Type B pancreatic cell (in vitro differentiated cells): ENCODE results near the gene EFNA5. TPM values are rescaled to one million over a fixed set of nuclear protein-coding genes. Genes with fewer than 3 reads are reported as not detected.

Experiments used
- DNase-seq: peaks from one replicate; pipeline ENCODE4 v3.0.0; 2021; ENCODE audit warnings: mixed read lengths; ENCODE audit not compliant: unreplicated experiment; ENCODE audit errors: extremely low spot score
- H3K27ac Mint-ChIP-seq: 2 replicates; pipeline ENCODE4 v1.8.0; 2021; ENCODE audit warnings: mild to moderate bottlenecking, mixed read lengths
- H3K27me3 Mint-ChIP-seq: 2 replicates; pipeline ENCODE4 v1.8.0; 2021; ENCODE audit warnings: mixed read lengths
- H3K36me3 Mint-ChIP-seq: 2 replicates; pipeline ENCODE4 v1.8.0; 2021; ENCODE audit warnings: mixed read lengths
- H3K4me1 Mint-ChIP-seq: one replicate; pipeline ENCODE4 v1.8.0; 2021; ENCODE audit warnings: mixed read lengths; ENCODE audit not compliant: unreplicated experiment
- H3K4me3 Mint-ChIP-seq: 2 replicates; pipeline ENCODE4 v1.8.0; 2021; ENCODE audit warnings: mild to moderate bottlenecking, mixed read lengths
- H3K9me3 Mint-ChIP-seq: 2 replicates; pipeline ENCODE4 v1.8.0; 2021; ENCODE audit warnings: mixed read lengths
- CTCF ChIP-seq: fragments of 200-600 bp; sonication (generic); conservative IDR thresholded peaks from 2 replicates; pipeline ENCODE4 v1.5.0; 2021; ENCODE audit warnings: antibody characterized with exemption, mild to moderate bottlenecking
- total RNA-seq: library from RNA; stranded (reverse); gene quantifications from 2 replicates; pipeline ENCODE4 v1.2.1, GENCODE V29; 2021; ENCODE audit warnings: low replicate concordance

Gene EFNA5
- total RNA-seq, 1 donor from 2014 or later: 65.0 TPM

GRCh38 chr5:107548477-107548876 is 122.3 kb downstream of the EFNA5 start:
- H3K9me3 Mint-ChIP-seq: no peaks in the 10 kb centered on the region
- no peak overlapping the region for H3K4me3 Mint-ChIP-seq
- no peak overlapping the region for H3K27ac Mint-ChIP-seq
- H3K36me3 Mint-ChIP-seq: no peaks in the 10 kb centered on the region
- TF ChIP-seq CTCF: no peak
- H3K27me3 Mint-ChIP-seq: no peaks in the 10 kb centered on the region
- DNase-seq: no peak
- peaks cover 35% of the 10 kb centered on the region for H3K4me1 Mint-ChIP-seq

- no peaks in the 10 kb centered on the region for H3K9me3 Mint-ChIP-seq
- no peak overlapping the region for H3K27ac Mint-ChIP-seq
- no peak for DNase-seq
- no peak overlapping the region for H3K4me3 Mint-ChIP-seq
- H3K4me1 Mint-ChIP-seq: peaks cover 44% of the 10 kb centered on the region
- no peak for TF ChIP-seq CTCF
- H3K36me3 Mint-ChIP-seq: no peaks in the 10 kb centered on the region
- H3K27me3 Mint-ChIP-seq: no peaks in the 10 kb centered on the region
These were observed 124.0 kb downstream of the EFNA5 start for GRCh38 chr5:107546719-107547118.

DNA sequence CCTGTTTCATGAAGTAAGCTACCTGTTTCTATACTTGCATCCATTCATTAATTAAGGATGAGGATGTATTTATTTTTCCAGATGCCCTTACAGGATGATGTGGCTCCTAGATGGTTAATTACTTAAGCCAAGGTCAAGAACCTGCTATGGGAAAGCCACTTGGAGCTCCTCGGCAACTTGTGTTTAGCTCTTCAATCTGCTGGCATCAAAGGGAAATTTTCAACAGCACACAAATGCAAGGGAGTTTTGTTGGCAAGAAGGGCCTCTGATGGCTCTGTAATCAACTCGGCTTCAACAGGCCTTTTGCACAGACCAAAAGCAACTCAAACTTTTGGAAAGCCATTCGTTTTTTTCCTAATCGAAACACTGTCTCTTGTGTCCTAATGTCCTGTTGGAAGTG is 125.3 kb downstream of the EFNA5 start:
- H3K4me3 Mint-ChIP-seq: no peak overlapping the region
- H3K4me1 Mint-ChIP-seq: peaks cover 48% of the 10 kb centered on the region
- H3K9me3 Mint-ChIP-seq: no peaks in the 10 kb centered on the region
- TF ChIP-seq CTCF: no peak
- no peak for DNase-seq
- H3K27me3 Mint-ChIP-seq: no peaks in the 10 kb centered on the region
- H3K27ac Mint-ChIP-seq: no peak overlapping the region
- H3K36me3 Mint-ChIP-seq: no peaks in the 10 kb centered on the region

GRCh38 chr5:107544967-107545366 is 125.8 kb downstream of the EFNA5 start:
- Mint-ChIP-seq H3K4me1 (peaks cover 50% of the 10 kb centered on the region), H3K27ac (no peak overlapping the region), H3K27me3 (no peaks in the 10 kb centered on the region), H3K36me3 (no peaks in the 10 kb centered on the region), H3K9me3 (no peaks in the 10 kb centered on the region), H3K4me3 (no peak overlapping the region)
- no peak for TF ChIP-seq CTCF
- no peak for DNase-seq

- H3K27ac Mint-ChIP-seq: no peak overlapping the region
- no peaks in the 10 kb centered on the region for H3K27me3 Mint-ChIP-seq
- H3K4me3 Mint-ChIP-seq: no peak overlapping the region
- no peak for DNase-seq
- no peaks in the 10 kb centered on the region for H3K9me3 Mint-ChIP-seq
- no peaks in the 10 kb centered on the region for H3K36me3 Mint-ChIP-seq
- peaks cover 53% of the 10 kb centered on the region for H3K4me1 Mint-ChIP-seq
- no peak for TF ChIP-seq CTCF
These were observed 126.3 kb downstream of the EFNA5 start for GRCh38 chr5:107544476-107544875.

GRCh38 chr5:107543868-107544267 is 126.9 kb downstream of the EFNA5 start:
- Mint-ChIP-seq H3K4me3 (peak overlapping the region; percentile 10), H3K9me3 (no peaks in the 10 kb centered on the region), H3K27me3 (peaks cover 3% of the 10 kb centered on the region), H3K36me3 (no peaks in the 10 kb centered on the region), H3K4me1 (peaks cover 53% of the 10 kb centered on the region), H3K27ac (no peak overlapping the region)
- no peak for TF ChIP-seq CTCF
- DNase-seq: no peak
